Keratinocyte (primary cell): ENCODE measurements around the gene CIDEA.

Experiments
- EZH2 ChIP-seq: IDR thresholded peaks from one replicate; pipeline ENCODE4 v1.6.1; 2012; ENCODE audit warnings: inconsistent platforms, mild to moderate bottlenecking, low read length, moderate library complexity
- TF ChIP-seq, protein P1 (sequence below), 3 experiments: IDR thresholded peaks in 1 of 3; conservative IDR thresholded peaks in 1 of 3; optimal IDR thresholded peaks in 1 of 3; 2 replicates in 2 of 3; 3 replicates in 1 of 3; pipeline versions ENCODE3 to v1.5.1; 2011; ENCODE audit warnings: low read length in 3 of 3, mild to moderate bottlenecking in 3 of 3, moderate library complexity in 2 of 3, control low read depth in 1 of 3, inconsistent platforms in 1 of 3; ENCODE audit not compliant: insufficient read depth in 2 of 3; ENCODE audit errors: extremely low read depth in 1 of 3

DNA sequence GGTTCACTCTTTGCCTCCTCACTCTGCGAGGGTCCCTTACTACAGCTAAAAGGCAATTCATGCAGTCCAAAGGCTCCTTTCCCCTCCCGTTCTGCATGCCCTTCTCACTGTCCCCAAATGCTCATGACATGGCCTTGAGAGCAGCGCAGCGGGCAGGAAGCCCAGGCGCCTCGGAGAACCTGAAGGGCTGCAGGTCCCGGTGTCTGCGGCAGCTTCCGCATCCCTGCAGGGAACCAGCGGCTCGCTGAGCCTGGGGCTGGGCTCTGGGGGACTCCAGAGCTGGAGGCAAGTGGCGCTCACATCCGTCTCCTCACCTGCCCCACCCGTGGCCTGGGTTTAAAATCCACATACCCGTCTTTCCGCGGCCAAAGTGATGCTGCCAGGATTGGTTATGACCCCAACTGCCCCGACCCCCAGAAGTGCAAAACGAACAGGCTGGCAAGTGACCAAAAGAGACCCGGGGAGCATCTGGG is 462 bp upstream of the CIDEA start:
- TF ChIP-seq EZH2 = no peak
- TF ChIP-seq, protein P1, sequence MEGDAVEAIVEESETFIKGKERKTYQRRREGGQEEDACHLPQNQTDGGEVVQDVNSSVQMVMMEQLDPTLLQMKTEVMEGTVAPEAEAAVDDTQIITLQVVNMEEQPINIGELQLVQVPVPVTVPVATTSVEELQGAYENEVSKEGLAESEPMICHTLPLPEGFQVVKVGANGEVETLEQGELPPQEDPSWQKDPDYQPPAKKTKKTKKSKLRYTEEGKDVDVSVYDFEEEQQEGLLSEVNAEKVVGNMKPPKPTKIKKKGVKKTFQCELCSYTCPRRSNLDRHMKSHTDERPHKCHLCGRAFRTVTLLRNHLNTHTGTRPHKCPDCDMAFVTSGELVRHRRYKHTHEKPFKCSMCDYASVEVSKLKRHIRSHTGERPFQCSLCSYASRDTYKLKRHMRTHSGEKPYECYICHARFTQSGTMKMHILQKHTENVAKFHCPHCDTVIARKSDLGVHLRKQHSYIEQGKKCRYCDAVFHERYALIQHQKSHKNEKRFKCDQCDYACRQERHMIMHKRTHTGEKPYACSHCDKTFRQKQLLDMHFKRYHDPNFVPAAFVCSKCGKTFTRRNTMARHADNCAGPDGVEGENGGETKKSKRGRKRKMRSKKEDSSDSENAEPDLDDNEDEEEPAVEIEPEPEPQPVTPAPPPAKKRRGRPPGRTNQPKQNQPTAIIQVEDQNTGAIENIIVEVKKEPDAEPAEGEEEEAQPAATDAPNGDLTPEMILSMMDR (optimal IDR thresholded peaks at IDR 0.05 in 1 of 3, IDR thresholded peaks at IDR 0.05 in 1 of 3, conservative IDR thresholded peaks at IDR 0.05 in 1 of 3; ENCODE audit: extremely low read depth in 1 of 3, insufficient read depth in 2 of 3, low read length in 3 of 3) = no peak
